Loucy (cell line): ENCODE data around the gene RNF135.
"Not testable (repeated sequence)": the region's sequence is repeated elsewhere in the genome, so short reads cannot be mapped to it uniquely, and the experiment has no call there.

Experiments
- H2AFZ ChIP-seq: fragments of 200-600 bp; sonication (generic); 2 replicates; pipeline ENCODE4 v1.6.0; 2016; ENCODE audit warnings: antibody characterized with exemption, mild to moderate bottlenecking, low read length, moderate library complexity
- H3F3A ChIP-seq: fragments of 200-600 bp; 2 replicates; pipeline ENCODE4 v1.6.0; 2016; ENCODE audit warnings: antibody characterized with exemption, low read depth, mild to moderate bottlenecking
- H3K27me3 ChIP-seq: fragments of 200-600 bp; sonication (generic); 2 replicates; pipeline ENCODE4 v1.6.1; 2014; ENCODE audit warnings: low read length, mild to moderate bottlenecking; ENCODE audit not compliant: insufficient read depth, poor library complexity, severe bottlenecking
- H3K36me3 ChIP-seq: fragments of 200-600 bp; sonication (generic); 2 replicates; pipeline ENCODE4 v1.6.1; 2016; ENCODE audit warnings: low read length; ENCODE audit not compliant: insufficient read depth
- H3K4me1 ChIP-seq: fragments of 200-600 bp; sonication (generic); 2 replicates; pipeline ENCODE4 v1.5.1; 2014; ENCODE audit warnings: low read length, mild to moderate bottlenecking; ENCODE audit not compliant: insufficient read depth, poor library complexity, severe bottlenecking
- H3K4me2 ChIP-seq: fragments of 200-600 bp; sonication (generic); 2 replicates; pipeline ENCODE4 v1.6.0; 2014; ENCODE audit warnings: antibody characterized with exemption, low read length, low read depth, mild to moderate bottlenecking; ENCODE audit not compliant: poor library complexity, severe bottlenecking
- H3K4me3 ChIP-seq: fragments of 200-600 bp; sonication (generic); 2 replicates; pipeline ENCODE4 v1.5.1; 2014; ENCODE audit warnings: low read length, mild to moderate bottlenecking, mixed read lengths; ENCODE audit not compliant: poor library complexity, severe bottlenecking
- H3K79me2 ChIP-seq: fragments of 200-600 bp; sonication (generic); 2 replicates; pipeline ENCODE4 v1.6.1; 2014; ENCODE audit warnings: low read length; ENCODE audit not compliant: insufficient read depth
- H3K9ac ChIP-seq: fragments of 200-600 bp; sonication (generic); 2 replicates; pipeline ENCODE4 v1.6.0; 2014; ENCODE audit warnings: mild to moderate bottlenecking, low read depth, low read length, moderate library complexity; ENCODE audit not compliant: poor library complexity, severe bottlenecking
- H3K9me2 ChIP-seq: fragments of 200-600 bp; sonication (generic); replicated peaks from 2 replicates; pipeline ENCODE4 v1.6.1; 2016; ENCODE audit warnings: low read depth, low read length, mixed read lengths
- H3K9me3 ChIP-seq: fragments of 200-600 bp; sonication (generic); 2 replicates; pipeline ENCODE4 v1.6.1; 2014; ENCODE audit warnings: mild to moderate bottlenecking, antibody characterized with exemption, low read length, low read depth; ENCODE audit not compliant: insufficient read depth
- H4K20me1 ChIP-seq: fragments of 200-600 bp; sonication (generic); 2 replicates; pipeline ENCODE4 v1.6.0; 2014; ENCODE audit warnings: antibody characterized with exemption, low read length, mild to moderate bottlenecking; ENCODE audit not compliant: insufficient read depth, poor library complexity, severe bottlenecking
- EZH2phosphoT487 ChIP-seq: fragments of 200-600 bp; IDR thresholded peaks from 2 replicates; pipeline ENCODE4 v1.6.1; 2018; ENCODE audit warnings: antibody characterized with exemption, mild to moderate bottlenecking, moderate library complexity, borderline replicate concordance
- TF ChIP-seq, protein P1 (sequence below): fragments of 200-600 bp; sonication (generic); conservative IDR thresholded peaks from 2 replicates; pipeline ENCODE4 v1.5.1; 2014; ENCODE audit warnings: mild to moderate bottlenecking, antibody characterized with exemption, low read length

Gene RNF135

GRCh38 chr17:30975042-30975820 is 4.4 kb downstream of the RNF135 start:
- H3K27me3 ChIP-seq = no peaks in the 10 kb centered on the region
- no peak overlapping the region for H3K4me3 ChIP-seq
- no peaks in the 10 kb centered on the region for H3K9me2 ChIP-seq
- peaks cover 15% of the 10 kb centered on the region for H3K4me1 ChIP-seq
- H2AFZ ChIP-seq = no peak overlapping the region
- H3K79me2 ChIP-seq = peaks cover 23% of the 10 kb centered on the region
- TF ChIP-seq, protein P1, sequence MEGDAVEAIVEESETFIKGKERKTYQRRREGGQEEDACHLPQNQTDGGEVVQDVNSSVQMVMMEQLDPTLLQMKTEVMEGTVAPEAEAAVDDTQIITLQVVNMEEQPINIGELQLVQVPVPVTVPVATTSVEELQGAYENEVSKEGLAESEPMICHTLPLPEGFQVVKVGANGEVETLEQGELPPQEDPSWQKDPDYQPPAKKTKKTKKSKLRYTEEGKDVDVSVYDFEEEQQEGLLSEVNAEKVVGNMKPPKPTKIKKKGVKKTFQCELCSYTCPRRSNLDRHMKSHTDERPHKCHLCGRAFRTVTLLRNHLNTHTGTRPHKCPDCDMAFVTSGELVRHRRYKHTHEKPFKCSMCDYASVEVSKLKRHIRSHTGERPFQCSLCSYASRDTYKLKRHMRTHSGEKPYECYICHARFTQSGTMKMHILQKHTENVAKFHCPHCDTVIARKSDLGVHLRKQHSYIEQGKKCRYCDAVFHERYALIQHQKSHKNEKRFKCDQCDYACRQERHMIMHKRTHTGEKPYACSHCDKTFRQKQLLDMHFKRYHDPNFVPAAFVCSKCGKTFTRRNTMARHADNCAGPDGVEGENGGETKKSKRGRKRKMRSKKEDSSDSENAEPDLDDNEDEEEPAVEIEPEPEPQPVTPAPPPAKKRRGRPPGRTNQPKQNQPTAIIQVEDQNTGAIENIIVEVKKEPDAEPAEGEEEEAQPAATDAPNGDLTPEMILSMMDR = no peak
- TF ChIP-seq EZH2phosphoT487 = no peak
- H3F3A ChIP-seq = no peaks in the 10 kb centered on the region
- H4K20me1 ChIP-seq = no peaks in the 10 kb centered on the region
- H3K9ac ChIP-seq = no peak overlapping the region
- H3K4me2 ChIP-seq = no peak overlapping the region
- H3K9me3 ChIP-seq = no peaks in the 10 kb centered on the region
- H3K36me3 ChIP-seq = no peaks in the 10 kb centered on the region

GRCh38 chr17:30979919-30980318 is 9.1 kb downstream of the RNF135 start:
- not testable (repeated sequence) for H3K4me2 ChIP-seq, H3K27me3 ChIP-seq, H3F3A ChIP-seq, H2AFZ ChIP-seq, H3K9ac ChIP-seq, H4K20me1 ChIP-seq, H3K4me1 ChIP-seq, H3K79me2 ChIP-seq, H3K9me2 ChIP-seq, H3K9me3 ChIP-seq, H3K36me3 ChIP-seq, H3K4me3 ChIP-seq

DNA sequence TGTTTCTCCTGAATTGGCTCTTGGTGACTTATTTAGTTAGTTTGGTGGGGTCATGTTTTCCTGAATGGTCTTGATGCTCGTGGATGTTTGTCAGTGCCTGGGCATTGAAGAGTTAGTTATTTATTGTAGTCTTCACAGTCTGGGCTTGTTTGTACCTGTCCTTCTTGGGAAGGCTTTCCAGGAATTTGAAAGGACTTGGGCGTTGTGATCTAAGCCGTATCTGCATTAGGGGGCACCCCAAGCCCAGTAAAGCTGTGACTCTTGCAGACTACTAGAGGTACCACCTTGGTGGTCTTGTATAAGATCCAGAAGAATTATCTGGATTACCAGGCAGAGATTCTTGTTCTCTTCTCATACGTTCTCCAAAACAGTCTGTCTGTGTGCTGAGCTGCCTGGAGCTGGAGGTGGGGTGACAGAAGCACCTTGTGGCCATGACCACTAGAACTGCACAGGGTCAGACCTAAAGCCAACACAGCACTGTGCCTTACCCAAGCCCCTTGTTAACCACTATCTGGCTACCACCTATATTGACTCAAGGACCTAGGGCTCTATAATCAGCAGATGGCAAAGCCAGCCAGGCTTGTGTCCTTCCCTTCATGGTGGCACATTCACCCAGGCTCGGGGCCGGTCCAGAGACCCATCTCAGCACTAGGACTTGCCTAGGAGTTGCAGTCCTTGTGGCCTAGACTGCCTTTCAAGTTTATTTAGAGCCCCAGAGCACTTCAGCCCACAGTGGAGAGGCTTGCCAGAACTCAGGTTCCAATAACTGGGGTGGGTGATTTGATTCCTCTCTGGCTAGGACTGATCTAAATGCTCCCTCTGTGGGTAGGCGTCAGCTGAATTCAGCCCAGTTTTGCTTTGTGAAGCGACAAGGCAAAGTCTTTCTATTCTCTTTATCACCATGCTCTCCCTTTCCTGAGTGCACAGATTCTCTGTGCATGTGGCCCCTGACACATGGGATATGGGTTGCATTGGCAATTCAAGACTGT is 11.0 kb downstream of the RNF135 start:
- Histone ChIP-seq H3K36me3 (no peaks in the 10 kb centered on the region; the same call in 1 of the 2 replicates), H3K9me3 (no peaks in the 10 kb centered on the region), H3K4me2 (no peak overlapping the region), H2AFZ (no peak overlapping the region), H3K4me1 (no peaks in the 10 kb centered on the region), H3K79me2 (no peaks in the 10 kb centered on the region), H3F3A (no peaks in the 10 kb centered on the region), H3K27me3 (no peaks in the 10 kb centered on the region), H4K20me1 (no peaks in the 10 kb centered on the region), H3K4me3 (no peak overlapping the region), H3K9me2 (no peaks in the 10 kb centered on the region), H3K9ac (no peak overlapping the region)
- TF ChIP-seq EZH2phosphoT487 = no peak
- TF ChIP-seq, protein P1 = no peak
